ENCODE data around the gene PPIF. TPM values are rescaled to one million over a fixed set of nuclear protein-coding genes. Genes with fewer than 3 reads are reported as not detected.

Gene PPIF
- polyA plus RNA-seq, 1 donor (not counting 4 experiments of a cell fraction or from before 2014, with no cell fraction given), result 71.3 TPM

DNA sequence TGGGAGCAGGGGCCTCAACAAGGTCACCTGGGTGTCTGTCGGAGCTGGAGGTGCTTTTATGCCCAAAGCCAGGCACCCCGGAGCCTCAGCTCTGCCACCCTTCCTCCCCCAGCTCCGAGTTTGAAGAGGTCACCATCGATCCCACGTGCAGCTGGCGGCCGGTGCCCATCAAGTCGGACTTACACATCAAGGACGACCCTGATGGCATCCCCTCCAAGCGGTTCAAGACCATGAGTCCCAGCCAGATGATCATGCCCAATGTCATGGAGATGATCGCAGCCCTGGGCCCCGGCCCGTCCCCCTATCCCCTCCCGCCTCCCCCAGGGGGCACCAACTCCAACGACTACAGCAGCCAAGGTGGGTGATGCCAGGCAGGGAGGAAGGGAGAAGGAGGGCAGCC lies 41.3 kb upstream of the PPIF start:
- no peak overlapping the region for H2AFZ ChIP-seq (ENCODE audit: control insufficient read depth, low read length)
- no peak for FAIRE-seq
- no peak overlapping the region for H3K4me2 ChIP-seq (ENCODE audit: control insufficient read depth, extremely low read depth, insufficient read depth, low read depth, low read length)
- no peak overlapping the region for H3K27ac ChIP-seq (ENCODE audit: control insufficient read depth, insufficient read depth, low read length)
- no peaks in the 10 kb centered on the region for H4K20me1 ChIP-seq (ENCODE audit: control insufficient read depth, extremely low read depth, insufficient read depth, low read length)
- DNase-seq (ENCODE audit: low read depth, low spot score), result no peak
- H3K36me3 ChIP-seq (ENCODE audit: control insufficient read depth in 2 of 2, extremely low read depth in 1 of 2, insufficient read depth in 2 of 2, low read length in 2 of 2), result peaks cover 24 to 26% of the 10 kb centered on the region in 2 experiments
- H3K9ac ChIP-seq (ENCODE audit: control insufficient read depth, extremely low read depth, insufficient read depth, low read length), result no peak overlapping the region
- no peaks in the 10 kb centered on the region for H3K9me3 ChIP-seq (ENCODE audit: control insufficient read depth, low read depth, low read length)
- no peaks in the 10 kb centered on the region for H3K79me2 ChIP-seq (ENCODE audit: control insufficient read depth, insufficient read depth, low read length)
- H3K4me3 ChIP-seq (ENCODE audit: control insufficient read depth in 2 of 3, extremely low read depth in 1 of 3, insufficient read depth in 2 of 3, low read depth in 1 of 3, low read length in 3 of 3), result no peak overlapping the region
- TF ChIP-seq, protein P1, sequence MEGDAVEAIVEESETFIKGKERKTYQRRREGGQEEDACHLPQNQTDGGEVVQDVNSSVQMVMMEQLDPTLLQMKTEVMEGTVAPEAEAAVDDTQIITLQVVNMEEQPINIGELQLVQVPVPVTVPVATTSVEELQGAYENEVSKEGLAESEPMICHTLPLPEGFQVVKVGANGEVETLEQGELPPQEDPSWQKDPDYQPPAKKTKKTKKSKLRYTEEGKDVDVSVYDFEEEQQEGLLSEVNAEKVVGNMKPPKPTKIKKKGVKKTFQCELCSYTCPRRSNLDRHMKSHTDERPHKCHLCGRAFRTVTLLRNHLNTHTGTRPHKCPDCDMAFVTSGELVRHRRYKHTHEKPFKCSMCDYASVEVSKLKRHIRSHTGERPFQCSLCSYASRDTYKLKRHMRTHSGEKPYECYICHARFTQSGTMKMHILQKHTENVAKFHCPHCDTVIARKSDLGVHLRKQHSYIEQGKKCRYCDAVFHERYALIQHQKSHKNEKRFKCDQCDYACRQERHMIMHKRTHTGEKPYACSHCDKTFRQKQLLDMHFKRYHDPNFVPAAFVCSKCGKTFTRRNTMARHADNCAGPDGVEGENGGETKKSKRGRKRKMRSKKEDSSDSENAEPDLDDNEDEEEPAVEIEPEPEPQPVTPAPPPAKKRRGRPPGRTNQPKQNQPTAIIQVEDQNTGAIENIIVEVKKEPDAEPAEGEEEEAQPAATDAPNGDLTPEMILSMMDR (optimal IDR thresholded peaks at IDR 0.05 in 1 of 3, IDR thresholded peaks at IDR 0.05 in 1 of 3, conservative IDR thresholded peaks at IDR 0.05 in 1 of 3; ENCODE audit: extremely low read depth in 1 of 3, insufficient read depth in 2 of 3, low read length in 3 of 3), result no peak
- TF ChIP-seq EZH2 (IDR thresholded peaks at IDR 0.05; ENCODE audit: low read length), result no peak
- H3K4me1 ChIP-seq (ENCODE audit: control insufficient read depth, extremely low read depth, insufficient read depth, low read length), result peaks cover 10% of the 10 kb centered on the region
- H3K9me1 ChIP-seq (ENCODE audit: control insufficient read depth, extremely low read depth, insufficient read depth, low read length), result no peaks in the 10 kb centered on the region
- no peaks in the 10 kb centered on the region for H3K27me3 ChIP-seq (ENCODE audit: control insufficient read depth, extremely low read depth, insufficient read depth, low read length)
- dilution Hi-C loops (cut with MboI; ENCODE audit: extremely low pct_ligation_motif_present, low sequenced_read_pairs), result no loop called here

DNA sequence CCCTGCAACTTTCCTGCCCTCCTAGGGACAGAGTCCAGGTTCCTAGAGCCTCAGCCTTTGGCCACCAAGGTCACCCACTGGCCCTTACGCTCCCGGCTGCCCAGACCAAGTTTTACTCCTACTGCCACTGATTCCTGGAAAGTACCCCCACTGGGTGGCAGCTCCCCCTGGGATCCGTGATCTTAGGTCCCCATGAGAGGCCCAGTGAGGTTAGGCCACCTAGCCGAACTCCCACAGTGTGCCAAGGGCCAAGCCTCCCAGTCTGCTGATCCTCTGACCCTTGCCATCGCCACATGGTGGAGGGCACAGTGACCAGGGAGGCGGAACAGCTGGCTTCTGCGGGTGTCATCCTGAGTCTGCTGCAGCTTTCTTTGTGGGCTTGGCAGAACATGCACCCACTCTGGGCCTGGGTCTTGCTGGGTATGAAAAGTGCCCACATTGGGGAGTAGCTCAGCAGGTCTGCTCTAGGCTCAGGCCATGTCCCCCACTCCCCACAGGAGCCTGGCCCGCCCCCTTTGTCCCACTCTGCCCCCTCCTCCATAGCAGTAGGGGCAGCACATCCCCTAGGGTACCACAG lies 40.5 kb upstream of the PPIF start:
- no peaks in the 10 kb centered on the region for H4K20me1 ChIP-seq (ENCODE audit: control insufficient read depth, extremely low read depth, insufficient read depth, low read length)
- dilution Hi-C loops (cut with MboI; ENCODE audit: extremely low pct_ligation_motif_present, low sequenced_read_pairs), result no loop called here
- no peak for FAIRE-seq
- TF ChIP-seq EZH2 (IDR thresholded peaks at IDR 0.05; ENCODE audit: low read length), result no peak
- TF ChIP-seq, protein P1 (optimal IDR thresholded peaks at IDR 0.05 in 1 of 3, IDR thresholded peaks at IDR 0.05 in 1 of 3, conservative IDR thresholded peaks at IDR 0.05 in 1 of 3; ENCODE audit: extremely low read depth in 1 of 3, insufficient read depth in 2 of 3, low read length in 3 of 3), result no peak
- no peaks in the 10 kb centered on the region for H3K9me1 ChIP-seq (ENCODE audit: control insufficient read depth, extremely low read depth, insufficient read depth, low read length)
- no peak overlapping the region for H3K4me3 ChIP-seq (ENCODE audit: control insufficient read depth in 2 of 3, extremely low read depth in 1 of 3, insufficient read depth in 2 of 3, low read depth in 1 of 3, low read length in 3 of 3)
- H3K27me3 ChIP-seq (ENCODE audit: control insufficient read depth, extremely low read depth, insufficient read depth, low read length), result no peaks in the 10 kb centered on the region
- H3K9me3 ChIP-seq (ENCODE audit: control insufficient read depth, low read depth, low read length), result no peaks in the 10 kb centered on the region
- peaks cover 18% of the 10 kb centered on the region in 2 experiments for H3K36me3 ChIP-seq (ENCODE audit: control insufficient read depth in 2 of 2, extremely low read depth in 1 of 2, insufficient read depth in 2 of 2, low read length in 2 of 2)
- H3K27ac ChIP-seq (ENCODE audit: control insufficient read depth, insufficient read depth, low read length), result no peak overlapping the region
- peaks cover 10% of the 10 kb centered on the region for H3K4me1 ChIP-seq (ENCODE audit: control insufficient read depth, extremely low read depth, insufficient read depth, low read length)
- H3K9ac ChIP-seq (ENCODE audit: control insufficient read depth, extremely low read depth, insufficient read depth, low read length), result no peak overlapping the region
- H3K4me2 ChIP-seq (ENCODE audit: control insufficient read depth, extremely low read depth, insufficient read depth, low read depth, low read length), result no peak overlapping the region
- no peak overlapping the region for H2AFZ ChIP-seq (ENCODE audit: control insufficient read depth, low read length)
- no peak for DNase-seq (ENCODE audit: low read depth, low spot score)
- no peaks in the 10 kb centered on the region for H3K79me2 ChIP-seq (ENCODE audit: control insufficient read depth, insufficient read depth, low read length)

Data from keratinocyte (primary cell).